ENCODE results near the gene SMOC1. TPM values are rescaled to one million over a fixed set of nuclear protein-coding genes. Genes with fewer than 3 reads are reported as not detected.

Gene SMOC1
- total RNA-seq, 3 donors from 2014 or later: 2.9 to 32.6 (median 5.7) TPM

DNA sequence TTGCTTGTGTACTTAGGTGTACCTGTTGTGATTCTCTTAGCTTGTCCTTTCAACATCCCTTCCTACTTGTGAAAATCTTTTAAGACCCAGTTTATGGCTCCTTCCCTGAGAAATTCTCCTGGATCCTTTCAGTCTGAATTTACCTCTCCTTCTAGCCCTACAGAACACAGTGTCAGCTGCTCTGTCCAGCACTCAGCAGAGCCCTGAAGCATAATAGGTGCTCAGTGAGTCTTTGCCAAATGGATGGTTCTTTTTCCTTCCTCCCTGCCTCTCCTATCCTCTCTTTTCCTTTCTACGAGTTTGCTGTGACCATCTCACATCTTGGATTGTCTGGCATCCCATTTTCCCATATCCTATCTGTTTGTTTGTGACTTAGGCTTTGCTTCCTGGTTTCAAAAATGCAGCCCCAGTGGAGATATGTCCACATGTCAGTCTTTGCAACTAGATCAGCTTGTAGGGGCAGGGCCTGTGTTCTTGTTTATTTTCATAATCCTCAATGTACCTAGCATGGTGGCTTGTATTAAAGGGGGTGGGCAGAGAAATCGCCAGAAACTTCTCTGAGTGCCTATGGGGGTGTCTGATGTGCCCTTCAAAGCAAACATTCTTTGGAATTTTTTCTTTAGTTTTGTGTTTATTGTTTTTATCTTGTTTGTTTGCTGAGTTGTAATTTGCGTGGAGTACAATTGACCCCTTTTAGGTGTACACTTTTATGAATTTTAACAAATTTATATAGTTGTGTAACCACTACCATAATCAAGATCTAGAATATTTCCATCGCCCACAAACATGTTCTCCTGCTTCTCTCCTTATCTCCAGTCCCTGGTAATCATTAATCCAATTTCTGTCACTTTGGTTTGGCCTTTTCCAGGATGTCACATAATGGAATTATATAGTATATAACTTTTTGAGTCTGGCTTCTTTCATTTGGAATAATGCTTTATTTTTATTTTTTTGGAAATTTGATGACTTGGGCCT is 62.8 kb downstream of the SMOC1 start:
- Histone ChIP-seq H3K4me1 (no peaks in the 10 kb centered on the region), H3K27me3 (no peaks in the 10 kb centered on the region)
- no peak for TF ChIP-seq POLR2A (IDR thresholded peaks at IDR 0.05)
- TF ChIP-seq, protein P1, sequence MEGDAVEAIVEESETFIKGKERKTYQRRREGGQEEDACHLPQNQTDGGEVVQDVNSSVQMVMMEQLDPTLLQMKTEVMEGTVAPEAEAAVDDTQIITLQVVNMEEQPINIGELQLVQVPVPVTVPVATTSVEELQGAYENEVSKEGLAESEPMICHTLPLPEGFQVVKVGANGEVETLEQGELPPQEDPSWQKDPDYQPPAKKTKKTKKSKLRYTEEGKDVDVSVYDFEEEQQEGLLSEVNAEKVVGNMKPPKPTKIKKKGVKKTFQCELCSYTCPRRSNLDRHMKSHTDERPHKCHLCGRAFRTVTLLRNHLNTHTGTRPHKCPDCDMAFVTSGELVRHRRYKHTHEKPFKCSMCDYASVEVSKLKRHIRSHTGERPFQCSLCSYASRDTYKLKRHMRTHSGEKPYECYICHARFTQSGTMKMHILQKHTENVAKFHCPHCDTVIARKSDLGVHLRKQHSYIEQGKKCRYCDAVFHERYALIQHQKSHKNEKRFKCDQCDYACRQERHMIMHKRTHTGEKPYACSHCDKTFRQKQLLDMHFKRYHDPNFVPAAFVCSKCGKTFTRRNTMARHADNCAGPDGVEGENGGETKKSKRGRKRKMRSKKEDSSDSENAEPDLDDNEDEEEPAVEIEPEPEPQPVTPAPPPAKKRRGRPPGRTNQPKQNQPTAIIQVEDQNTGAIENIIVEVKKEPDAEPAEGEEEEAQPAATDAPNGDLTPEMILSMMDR (IDR thresholded peaks at IDR 0.05): no peak
- no peak for TF ChIP-seq POLR2AphosphoS5 (IDR thresholded peaks at IDR 0.05)

DNA sequence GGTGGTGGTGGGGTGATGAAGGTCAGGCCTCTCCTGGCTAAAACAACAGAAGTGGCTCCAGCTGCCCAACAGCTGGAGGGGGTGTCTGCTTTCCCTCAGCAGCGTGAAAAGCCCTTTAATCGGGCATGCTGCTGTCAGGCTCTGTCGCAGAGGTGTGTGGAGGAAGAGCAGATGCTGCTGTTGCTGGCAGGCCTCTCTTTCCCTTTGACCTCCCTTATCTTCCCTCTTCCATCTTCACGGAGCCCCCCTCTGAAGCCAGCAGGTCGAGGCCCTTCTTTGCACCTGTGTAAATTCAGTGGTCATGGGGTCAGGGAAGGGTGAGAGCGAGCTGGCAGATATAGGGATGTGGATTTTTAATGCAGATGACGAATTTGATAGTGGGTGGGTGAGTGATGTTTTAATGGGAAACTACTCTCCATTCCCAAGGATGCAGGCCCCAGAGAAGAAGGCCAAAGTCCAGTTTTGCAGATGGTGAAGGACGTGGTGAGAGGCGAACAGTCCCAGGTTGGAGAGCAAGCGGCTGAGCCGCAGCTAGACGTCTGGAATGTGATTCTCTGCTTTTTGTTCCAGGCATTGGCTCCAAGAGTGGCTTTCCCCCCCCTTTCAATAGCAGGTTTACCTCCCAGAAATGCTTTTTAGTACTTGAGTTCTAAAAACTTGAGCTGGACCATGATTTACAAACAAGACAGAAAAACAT is 64.0 kb downstream of the SMOC1 start:
- TF ChIP-seq, protein P1 (IDR thresholded peaks at IDR 0.05): no peak
- TF ChIP-seq POLR2AphosphoS5 (IDR thresholded peaks at IDR 0.05) (no peak), POLR2A (IDR thresholded peaks at IDR 0.05) (no peak)
- no peak overlapping the region for H3K4me3 ChIP-seq
- H3K27me3 ChIP-seq: no peaks in the 10 kb centered on the region
- intact Hi-C loops (cut with DNase I; ENCODE audit: low total_unique reads): no loop called here
- peaks cover 0 to 8% of the 10 kb centered on the region in 2 donors for H3K9me3 ChIP-seq
- H3K36me3 ChIP-seq: no peaks in the 10 kb centered on the region
- no peak for DNase-seq (ENCODE audit: low spot score in 2 of 2)
- H3K4me1 ChIP-seq: no peaks in the 10 kb centered on the region
- no peak overlapping the region for H3K27ac ChIP-seq

More for the DNA sequence above, 62.8 kb downstream of the SMOC1 start:
- H3K27ac ChIP-seq: no peak overlapping the region
- intact Hi-C loops (cut with DNase I; ENCODE audit: low total_unique reads): no loop called here
- H3K9me3 ChIP-seq: peaks cover 0 to 8% of the 10 kb centered on the region in 2 donors
- no peak for DNase-seq (ENCODE audit: low spot score in 2 of 2)
- H3K36me3 ChIP-seq: no peaks in the 10 kb centered on the region
- H3K4me3 ChIP-seq: no peak overlapping the region

DNA sequence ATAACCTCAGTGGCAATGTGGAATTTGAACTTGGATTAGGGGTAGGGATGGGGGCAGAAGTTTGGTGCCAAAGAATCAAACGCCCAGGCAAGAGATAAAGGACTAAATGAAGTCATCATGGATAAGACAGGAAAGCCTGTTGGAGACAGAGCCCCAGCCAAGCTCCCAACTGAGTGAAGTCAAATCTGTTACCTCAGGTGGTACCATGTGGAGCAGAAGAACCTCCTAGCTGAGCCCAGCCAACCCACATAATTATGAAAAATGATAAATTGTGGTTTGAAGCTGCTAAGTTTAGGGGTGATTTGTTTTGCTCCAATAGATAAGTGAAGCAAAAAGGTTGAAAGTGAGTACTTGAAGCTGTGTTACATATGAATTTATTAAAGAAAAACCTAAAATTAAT is 66.1 kb downstream of the SMOC1 start:
- TF ChIP-seq POLR2AphosphoS5 (IDR thresholded peaks at IDR 0.05) (no peak), POLR2A (IDR thresholded peaks at IDR 0.05) (no peak)
- TF ChIP-seq, protein P1 (IDR thresholded peaks at IDR 0.05): no peak
- Histone ChIP-seq H3K9me3 (peaks cover 0 to 8% of the 10 kb centered on the region in 2 donors), H3K36me3 (no peaks in the 10 kb centered on the region), H3K4me1 (no peaks in the 10 kb centered on the region), H3K27me3 (no peaks in the 10 kb centered on the region), H3K27ac (no peak overlapping the region), H3K4me3 (no peak overlapping the region)
- intact Hi-C loops (cut with DNase I; ENCODE audit: low total_unique reads): no loop called here
- no peak for DNase-seq (ENCODE audit: low spot score in 2 of 2)

DNA sequence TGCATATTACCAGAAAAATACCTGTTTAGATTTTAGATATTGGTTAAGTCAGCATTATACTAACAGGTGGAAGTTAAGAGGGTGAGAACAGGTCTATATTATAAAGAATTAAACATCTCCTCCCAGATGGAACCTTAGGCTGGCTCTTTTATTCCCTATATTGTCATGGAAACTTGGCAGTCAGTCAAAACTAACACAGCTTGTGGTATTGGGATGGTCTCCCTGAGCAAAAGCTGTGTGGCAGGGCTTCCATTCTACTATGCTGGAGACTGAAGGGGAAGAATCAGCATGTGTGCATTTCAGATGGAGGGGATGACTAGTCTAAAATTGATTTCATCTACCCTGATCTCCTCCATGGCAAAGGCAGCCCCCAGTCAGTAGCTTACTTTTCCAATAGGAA is 66.7 kb downstream of the SMOC1 start:
- no peaks in the 10 kb centered on the region for H3K27me3 ChIP-seq
- TF ChIP-seq, protein P1 (IDR thresholded peaks at IDR 0.05): no peak
- TF ChIP-seq POLR2A (IDR thresholded peaks at IDR 0.05): no peak
- DNase-seq (ENCODE audit: low spot score in 2 of 2): no peak
- H3K36me3 ChIP-seq: no peaks in the 10 kb centered on the region
- no peaks in the 10 kb centered on the region for H3K4me1 ChIP-seq
- intact Hi-C loops (cut with DNase I; ENCODE audit: low total_unique reads): no loop called here
- no peak overlapping the region for H3K27ac ChIP-seq
- H3K9me3 ChIP-seq: peaks cover 0 to 8% of the 10 kb centered on the region in 2 donors
- H3K4me3 ChIP-seq: no peak overlapping the region

DNA sequence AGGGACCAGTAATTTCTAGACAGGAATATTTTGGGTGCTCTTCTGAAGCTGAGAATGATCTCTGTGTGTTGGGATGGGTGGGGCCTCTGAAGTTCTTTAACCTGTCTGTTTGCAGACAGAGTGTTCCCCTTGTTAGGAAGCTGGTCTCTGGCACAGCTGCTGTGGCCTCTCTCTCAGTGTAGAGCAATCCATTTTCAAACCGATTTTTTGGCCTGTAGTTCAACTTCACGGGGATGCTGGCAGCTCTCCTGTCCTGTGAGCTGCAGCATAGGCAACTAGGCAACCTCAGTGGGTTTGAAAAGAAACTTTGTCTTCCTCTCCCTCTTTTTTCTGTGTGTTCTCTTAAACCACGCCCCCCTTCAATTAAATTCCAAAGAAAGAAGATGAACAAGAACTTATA is 69.1 kb downstream of the SMOC1 start:
- Histone ChIP-seq H3K36me3 (no peaks in the 10 kb centered on the region), H3K4me3 (no peak overlapping the region), H3K9me3 (peaks cover 0 to 8% of the 10 kb centered on the region in 2 donors), H3K4me1 (no peaks in the 10 kb centered on the region), H3K27ac (no peak overlapping the region), H3K27me3 (no peaks in the 10 kb centered on the region)
- no peak for TF ChIP-seq POLR2AphosphoS5 (IDR thresholded peaks at IDR 0.05)
- TF ChIP-seq, protein P1 (IDR thresholded peaks at IDR 0.05): no peak
- no peak for TF ChIP-seq POLR2A (IDR thresholded peaks at IDR 0.05)
- intact Hi-C loops (cut with DNase I; ENCODE audit: low total_unique reads): loop anchor here (1.0 kb wide), 1 partner anchor 22 kb away; no protein-coding TSS in a partner anchor
- no peak for DNase-seq (ENCODE audit: low spot score in 2 of 2)
